ENCODE measurements around the gene CMTM5. TPM values are rescaled to one million over a fixed set of nuclear protein-coding genes. Genes with fewer than 3 reads are reported as not detected.

The CMTM5 gene
- total RNA-seq, 3 donors from 2014 or later (not counting 1 experiment from before 2014, with no cell fraction given): 2.9 to 4.5 TPM; not detected in 1

DNA sequence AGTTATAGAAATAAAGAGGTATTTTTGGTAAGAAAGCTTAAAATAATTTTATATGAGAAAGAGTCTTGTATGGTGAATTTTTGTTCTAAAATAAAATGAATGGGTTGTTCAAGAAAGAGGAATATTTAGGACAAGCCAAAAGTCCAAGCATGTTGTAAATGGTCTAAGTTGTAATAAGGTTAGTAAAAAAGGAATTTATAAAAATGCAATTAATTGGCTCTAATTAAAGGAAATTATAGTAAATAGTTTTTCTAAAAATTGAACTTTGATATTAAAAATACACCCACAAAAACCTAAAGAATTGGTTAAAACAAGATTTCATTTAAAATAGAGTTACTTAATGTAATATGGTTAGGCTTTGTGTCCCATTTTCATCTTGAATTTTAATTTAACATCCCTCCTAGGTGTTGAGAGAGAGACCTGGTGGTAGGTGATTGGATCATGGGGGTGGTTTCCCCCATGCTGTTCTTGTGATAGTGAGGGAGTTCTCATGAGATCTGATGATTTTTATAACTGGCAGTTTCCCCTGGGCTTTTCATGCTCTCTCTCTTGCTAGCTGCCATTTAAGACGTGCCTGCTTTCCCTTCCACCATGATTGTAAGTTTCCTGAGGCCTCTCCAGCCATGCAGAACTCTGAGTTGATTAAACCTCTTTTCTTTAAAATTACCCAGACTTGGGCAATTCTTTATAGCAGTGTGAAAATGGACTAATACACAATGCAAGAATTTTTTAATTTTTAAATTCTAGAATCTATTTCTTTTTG, 37.2 kb upstream of the CMTM5 start:
- Histone ChIP-seq H3K27ac (ENCODE audit: low read length) (no peak overlapping the region), H3K4me3 (ENCODE audit: low read length) (no peak overlapping the region), H3K27me3 (ENCODE audit: control insufficient read depth, insufficient read depth, low read length) (no peaks in the 10 kb centered on the region), H3K4me1 (ENCODE audit: control insufficient read depth, insufficient read depth, low read length) (no peaks in the 10 kb centered on the region), H3K9me3 (ENCODE audit: control insufficient read depth, insufficient read depth, low read length) (no peaks in the 10 kb centered on the region), H3K36me3 (ENCODE audit: control insufficient read depth, insufficient read depth, low read length) (no peaks in the 10 kb centered on the region)
- DNase-seq: no peak
- H3K9me3 Mint-ChIP-seq: no peaks in the 10 kb centered on the region
- H3K36me3 Mint-ChIP-seq: no peaks in the 10 kb centered on the region
- H3K27me3 Mint-ChIP-seq (ENCODE audit: low read depth in 2 of 2): peaks cover 18 to 44% of the 10 kb centered on the region in 2 donors
- H3K4me3 Mint-ChIP-seq: no peak overlapping the region
- no peak for ATAC-seq
- 75% methylated on average over 1 of the region's 1 CpG for WGBS (ENCODE audit: insufficient coverage)
- no peaks in the 10 kb centered on the region for H3K4me1 Mint-ChIP-seq
- TF ChIP-seq, protein P1, sequence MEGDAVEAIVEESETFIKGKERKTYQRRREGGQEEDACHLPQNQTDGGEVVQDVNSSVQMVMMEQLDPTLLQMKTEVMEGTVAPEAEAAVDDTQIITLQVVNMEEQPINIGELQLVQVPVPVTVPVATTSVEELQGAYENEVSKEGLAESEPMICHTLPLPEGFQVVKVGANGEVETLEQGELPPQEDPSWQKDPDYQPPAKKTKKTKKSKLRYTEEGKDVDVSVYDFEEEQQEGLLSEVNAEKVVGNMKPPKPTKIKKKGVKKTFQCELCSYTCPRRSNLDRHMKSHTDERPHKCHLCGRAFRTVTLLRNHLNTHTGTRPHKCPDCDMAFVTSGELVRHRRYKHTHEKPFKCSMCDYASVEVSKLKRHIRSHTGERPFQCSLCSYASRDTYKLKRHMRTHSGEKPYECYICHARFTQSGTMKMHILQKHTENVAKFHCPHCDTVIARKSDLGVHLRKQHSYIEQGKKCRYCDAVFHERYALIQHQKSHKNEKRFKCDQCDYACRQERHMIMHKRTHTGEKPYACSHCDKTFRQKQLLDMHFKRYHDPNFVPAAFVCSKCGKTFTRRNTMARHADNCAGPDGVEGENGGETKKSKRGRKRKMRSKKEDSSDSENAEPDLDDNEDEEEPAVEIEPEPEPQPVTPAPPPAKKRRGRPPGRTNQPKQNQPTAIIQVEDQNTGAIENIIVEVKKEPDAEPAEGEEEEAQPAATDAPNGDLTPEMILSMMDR (IDR thresholded peaks at IDR 0.05): no peak
- no peak overlapping the region for H3K27ac Mint-ChIP-seq
- intact Hi-C loops (cut with micrococcal nuclease): no loop called here

DNA sequence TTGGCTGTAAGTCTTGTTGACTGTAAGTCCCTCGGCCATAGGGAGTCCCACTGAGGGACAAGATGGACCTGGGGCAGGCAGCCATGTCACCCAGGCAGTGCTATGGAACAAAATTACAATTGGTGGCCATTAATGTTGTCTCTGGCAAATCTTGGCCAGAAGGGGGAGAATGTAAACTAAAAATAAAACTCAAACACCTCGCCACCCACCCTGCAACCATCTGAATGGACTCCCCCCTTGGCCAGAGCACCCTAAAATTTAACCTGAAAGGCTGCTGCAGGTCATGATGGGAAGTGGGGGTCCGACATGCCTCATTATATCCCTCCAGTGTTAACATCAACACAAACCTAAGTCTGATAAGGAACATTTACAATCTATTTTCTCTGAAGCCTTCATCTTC, 32.4 kb upstream of the CMTM5 start:
- DNase-seq (no peak), ATAC-seq (no peak)
- 86% methylated on average over 2 of the region's 3 CpGs for WGBS (ENCODE audit: insufficient coverage)
- Histone ChIP-seq H3K4me3 (ENCODE audit: low read length) (no peak overlapping the region), H3K27ac (ENCODE audit: low read length) (no peak overlapping the region), H3K27me3 (ENCODE audit: control insufficient read depth, insufficient read depth, low read length) (no peaks in the 10 kb centered on the region), H3K36me3 (ENCODE audit: control insufficient read depth, insufficient read depth, low read length) (no peaks in the 10 kb centered on the region), H3K9me3 (ENCODE audit: control insufficient read depth, insufficient read depth, low read length) (no peaks in the 10 kb centered on the region), H3K4me1 (ENCODE audit: control insufficient read depth, insufficient read depth, low read length) (no peaks in the 10 kb centered on the region)
- Mint-ChIP-seq H3K27ac (no peak overlapping the region), H3K36me3 (no peaks in the 10 kb centered on the region), H3K27me3 (ENCODE audit: low read depth in 2 of 2) (peaks cover 18% of the 10 kb centered on the region in 2 donors), H3K9me3 (no peaks in the 10 kb centered on the region), H3K4me3 (no peak overlapping the region), H3K4me1 (no peaks in the 10 kb centered on the region)
- intact Hi-C loops (cut with micrococcal nuclease): no loop called here
- TF ChIP-seq, protein P1 (IDR thresholded peaks at IDR 0.05): no peak

DNA sequence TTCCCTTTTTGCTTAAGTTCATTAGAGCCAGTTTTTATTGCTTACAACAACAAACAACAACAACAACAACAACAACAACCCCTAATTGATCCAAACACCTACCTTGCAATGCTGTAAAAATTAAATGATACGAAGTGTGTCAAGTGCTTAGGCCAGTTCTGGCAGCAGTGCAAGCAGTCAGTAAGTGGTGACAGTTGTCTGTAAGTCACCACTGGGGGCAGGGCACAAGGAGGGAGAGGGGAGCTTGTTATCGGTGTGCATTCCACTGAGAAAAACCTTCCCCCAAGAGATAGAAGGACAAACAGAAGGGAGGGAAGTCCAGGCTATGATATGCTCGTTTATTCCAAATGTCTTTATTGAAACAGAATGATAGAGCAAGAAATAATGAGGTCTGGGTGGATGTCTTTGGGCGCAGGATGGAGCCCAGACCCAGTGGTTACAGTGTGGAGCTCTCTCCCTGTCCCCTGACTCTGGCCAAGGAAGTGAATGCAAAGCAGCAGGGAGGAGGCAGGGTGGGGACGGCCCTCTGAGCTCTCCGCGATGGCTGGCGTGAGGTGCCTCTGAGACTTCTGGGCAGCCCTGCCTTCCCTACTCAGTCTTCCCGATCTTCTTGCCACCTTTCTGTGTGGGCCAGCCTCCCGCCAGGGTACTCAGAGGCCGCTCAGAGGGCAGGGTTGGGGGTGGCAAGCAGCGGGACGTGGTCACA, 30.7 kb upstream of the CMTM5 start:
- H3K4me3 Mint-ChIP-seq: no peak overlapping the region
- H3K9me3 Mint-ChIP-seq: no peaks in the 10 kb centered on the region
- H3K27me3 Mint-ChIP-seq (ENCODE audit: low read depth in 2 of 2): peaks cover 28 to 33% of the 10 kb centered on the region in 2 donors
- Histone ChIP-seq H3K4me1 (ENCODE audit: control insufficient read depth, insufficient read depth, low read length) (no peaks in the 10 kb centered on the region), H3K27me3 (ENCODE audit: control insufficient read depth, insufficient read depth, low read length) (peaks cover 6% of the 10 kb centered on the region), H3K9me3 (ENCODE audit: control insufficient read depth, insufficient read depth, low read length) (no peaks in the 10 kb centered on the region), H3K36me3 (ENCODE audit: control insufficient read depth, insufficient read depth, low read length) (no peaks in the 10 kb centered on the region), H3K4me3 (ENCODE audit: low read length) (no peak overlapping the region), H3K27ac (ENCODE audit: low read length) (no peak overlapping the region)
- no peak for ATAC-seq
- no peaks in the 10 kb centered on the region for H3K36me3 Mint-ChIP-seq
- intact Hi-C loops (cut with micrococcal nuclease): no loop called here
- H3K27ac Mint-ChIP-seq: no peak overlapping the region
- peaks cover 0 to 2% of the 10 kb centered on the region in 2 donors for H3K4me1 Mint-ChIP-seq
- DNase-seq: no peak
- TF ChIP-seq, protein P1 (IDR thresholded peaks at IDR 0.05): no peak
- WGBS (ENCODE audit: insufficient coverage): 84% methylated on average over 12 of the region's 13 CpGs
